Endothelial cell of umbilical vein (primary cell): ENCODE measurements around the gene STOML3. TPM values are rescaled to one million over a fixed set of nuclear protein-coding genes. Genes with fewer than 3 reads are reported as not detected.

Source experiments
- BruUV-seq: library from RNA; stranded (reverse); fragments of 400-500 nt; replicated peaks from 2 replicates; lab custom pipeline; 2021; lab: Mats Ljungman, UMichigan
- CTCF ChIA-PET: fragments of 300-600, 350-600 bp; sonication (Branson Sonifier 250); formaldehyde crosslinking; loops from one replicate; lab custom pipeline; 2021; ENCODE audit warnings: antibody characterized with exemption, inconsistent platforms; lab: Charles Lee
- POLR2A ChIA-PET: fragments of 300-600, 350-600 bp; sonication (Branson Sonifier 250); formaldehyde crosslinking; loops from one replicate; lab custom pipeline; 2021; ENCODE audit warnings: antibody characterized with exemption, inconsistent platforms; lab: Charles Lee
- DNase-seq: peaks from one replicate; pipeline ENCODE4 v3.0.0-alpha.2; 2011; ENCODE audit warnings: low read depth, low spot score
- FAIRE-seq: peaks from 2 replicates; lab custom pipeline; 2011; peaks lifted over from hg19 to GRCh38; lab: Jason Lieb, UNC
- H2AFZ ChIP-seq: 2 replicates; pipeline ENCODE4 v1.6.0; 2012; ENCODE audit warnings: low read depth, low read length, control low read depth, inconsistent platforms
- H3K27ac ChIP-seq: 2 replicates; pipeline ENCODE4 v1.5.1; 2011; ENCODE audit warnings: low read depth, mild to moderate bottlenecking, control low read depth, low read length, moderate library complexity; ENCODE audit not compliant: insufficient read depth
- H3K27me3 ChIP-seq, 2 experiments: 2 replicates each; pipeline versions ENCODE4 v1.6.0 to v1.6.1; 2011; ENCODE audit warnings: low read length in 2 of 2, mixed read lengths in 1 of 2; ENCODE audit not compliant: control insufficient read depth in 2 of 2, insufficient read depth in 2 of 2
- H3K36me3 ChIP-seq, 2 experiments: 2 replicates in 1 of 2; 3 replicates in 1 of 2; pipeline ENCODE4 v1.5.1; 2011; ENCODE audit warnings: low read length in 2 of 2, mild to moderate bottlenecking in 1 of 2, moderate library complexity in 1 of 2; ENCODE audit not compliant: control insufficient read depth in 2 of 2, insufficient read depth in 2 of 2; ENCODE audit errors: extremely low read depth in 1 of 2
- H3K4me1 ChIP-seq: 3 replicates; pipeline ENCODE4 v1.5.1; 2011; ENCODE audit warnings: mild to moderate bottlenecking, low read length; ENCODE audit not compliant: control insufficient read depth, insufficient read depth; ENCODE audit errors: extremely low read depth
- H3K4me2 ChIP-seq: 2 replicates; pipeline ENCODE4 v1.6.1; 2011; ENCODE audit warnings: low read length, control low read depth, mixed read lengths; ENCODE audit not compliant: insufficient read depth
- H3K4me3 ChIP-seq, 3 experiments: fragments of 200-600 bp in 1 of 3; sonication (generic), shearing (Covaris generic) in 1 of 3; replicated peaks in 1 of 3; 2 replicates each; pipeline ENCODE4 v1.5.1; 2011 to 2016; ENCODE audit warnings: control low read depth in 3 of 3, low read length in 3 of 3, mild to moderate bottlenecking in 2 of 3, inconsistent platforms in 1 of 3, low read depth in 1 of 3, moderate library complexity in 1 of 3; ENCODE audit not compliant: insufficient read depth in 1 of 3
- H3K79me2 ChIP-seq: 2 replicates; pipeline ENCODE4 v1.6.0; 2012; ENCODE audit warnings: low read length, inconsistent platforms; ENCODE audit not compliant: control insufficient read depth, insufficient read depth
- H3K9ac ChIP-seq: replicated peaks from 2 replicates; pipeline ENCODE3; 2011; ENCODE audit warnings: low read length, control low read depth; ENCODE audit not compliant: insufficient read depth; ENCODE audit errors: extremely low read depth
- H3K9me1 ChIP-seq: replicated peaks from 3 replicates; pipeline ENCODE4 v1.6.0; 2011; ENCODE audit warnings: mild to moderate bottlenecking, low read length; ENCODE audit not compliant: control insufficient read depth, insufficient read depth; ENCODE audit errors: extremely low read depth
- H3K9me3 ChIP-seq: replicated peaks from 2 replicates; pipeline ENCODE4 v1.5.1; 2012; ENCODE audit warnings: low read length, inconsistent platforms; ENCODE audit not compliant: control insufficient read depth, insufficient read depth
- H4K20me1 ChIP-seq: replicated peaks from 2 replicates; pipeline ENCODE3; 2011; ENCODE audit warnings: mild to moderate bottlenecking, low read length; ENCODE audit not compliant: control insufficient read depth, insufficient read depth; ENCODE audit errors: extremely low read depth
- EZH2 ChIP-seq: IDR thresholded peaks from 2 replicates; pipeline ENCODE4 v1.6.1; 2012; ENCODE audit warnings: borderline replicate concordance, low read depth, mild to moderate bottlenecking, moderate library complexity, low read length, inconsistent platforms; ENCODE audit not compliant: severe bottlenecking
- FOS ChIP-seq: IDR thresholded peaks from 2 replicates; pipeline ENCODE4 v1.6.1; 2011; ENCODE audit warnings: mild to moderate bottlenecking, low read length, moderate library complexity, borderline replicate concordance; ENCODE audit not compliant: insufficient read depth
- GATA2 ChIP-seq: IDR thresholded peaks from 2 replicates; pipeline ENCODE4 v1.7.0; 2011; ENCODE audit warnings: low read depth, mild to moderate bottlenecking, moderate library complexity, mixed read lengths, low read length; ENCODE audit not compliant: insufficient read length, insufficient read depth
- JUN ChIP-seq: IDR thresholded peaks from 2 replicates; pipeline ENCODE4 v1.6.1; 2011; ENCODE audit warnings: borderline replicate concordance, low read depth; ENCODE audit not compliant: insufficient read length, insufficient read depth
- POLR2AphosphoS5 ChIP-seq: IDR thresholded peaks from 2 replicates; pipeline ENCODE4 v1.6.1; 2012; ENCODE audit warnings: low read depth, mild to moderate bottlenecking, control low read depth, low read length, moderate library complexity; ENCODE audit not compliant: insufficient read depth
- dilution Hi-C: fragments of 300-500 bp; cut with MboI; formaldehyde crosslinking; loops from one replicate; pipeline ENCODE4 v1.15.0; 2019; ENCODE audit warnings: low sequenced_read_pairs; ENCODE audit not compliant: extremely low pct_ligation_motif_present
- intact Hi-C: fragments of 100-400 bp; cut with micrococcal nuclease; formaldehyde crosslinking; loops from one replicate; pipeline ENCODE4 v1.10.0; 2022
- polyA plus RNA-seq, 4 experiments: library from polyadenylated mRNA; depleted of rRNA in 3 of 4; stranded (reverse) in 3 of 4; unstranded in 1 of 4; fragments of >200 nt; gene quantifications; 2 replicates each; pipeline versions ENCODE4 v1.2.1 to v1.2.3, GENCODE V29; 2011 to 2012; ENCODE audit warnings: missing spikeins in 1 of 4
- total RNA-seq: library from RNA; stranded (reverse); gene quantifications from 2 replicates; pipeline ENCODE4 v1.2.3, GENCODE V29; 2021
- TF ChIP-seq, protein P1 (sequence below), 2 donors: IDR thresholded peaks; 1 replicate in 1 of 2; 2 replicates in 1 of 2; pipeline ENCODE4 v1.5.1; 2011; ENCODE audit warnings: low read length in 2 of 2, mild to moderate bottlenecking in 2 of 2, moderate library complexity in 2 of 2, control low read depth in 1 of 2, inconsistent platforms in 1 of 2, low read depth in 1 of 2; ENCODE audit not compliant: insufficient read depth in 1 of 2; ENCODE audit errors: extremely low read depth in 1 of 2

Gene STOML3
- total and polyA plus RNA-seq, 2 donors (not counting 3 experiments of a cell fraction or from before 2014, with no cell fraction given), result not detected

DNA sequence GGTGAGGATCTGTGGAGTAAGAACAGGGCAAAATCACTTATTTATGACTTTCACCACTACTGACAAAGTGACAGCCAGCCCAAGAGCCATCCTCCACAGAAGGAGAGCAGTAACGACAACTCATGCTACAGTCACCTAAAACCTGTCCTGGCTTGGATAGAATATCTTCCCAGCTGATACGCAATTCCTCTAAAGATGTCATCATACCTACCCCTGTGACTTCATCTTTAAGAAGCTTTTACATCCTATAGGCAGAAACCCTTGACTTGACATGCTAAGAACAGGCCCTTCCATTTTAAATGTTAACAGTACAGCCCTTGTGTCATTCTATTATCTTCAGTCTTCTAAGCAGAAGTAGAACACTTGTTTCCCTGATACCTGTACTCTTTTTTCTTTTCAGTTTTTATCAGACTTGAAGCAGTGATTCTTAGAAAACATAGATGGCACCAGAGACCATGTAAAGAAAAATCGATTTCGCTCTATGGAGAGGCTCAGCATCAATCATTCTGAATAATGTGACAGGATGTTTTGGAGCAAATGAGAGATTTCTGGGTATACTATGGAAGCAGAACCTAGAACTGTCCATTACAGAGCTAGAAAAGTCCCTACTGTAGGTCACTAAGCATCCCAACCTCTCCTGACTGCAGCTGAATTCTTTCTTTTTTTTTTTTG, 20.1 kb downstream of the STOML3 start:
- Histone ChIP-seq H3K4me3 (no peak overlapping the region), H3K27me3 (peaks cover 4 to 5% of the 10 kb centered on the region in 2 experiments), H2AFZ (no peak overlapping the region), H3K4me1 (no peaks in the 10 kb centered on the region), H3K36me3 (no peaks in the 10 kb centered on the region), H3K27ac (no peak overlapping the region), H4K20me1 (no peaks in the 10 kb centered on the region), H3K9me1 (no peaks in the 10 kb centered on the region), H3K79me2 (no peaks in the 10 kb centered on the region), H3K4me2 (no peak overlapping the region), H3K9ac (no peak overlapping the region), H3K9me3 (no peaks in the 10 kb centered on the region)
- FAIRE-seq (no peak), DNase-seq (no peak)
- no TSS peak for BruUV-seq
- no peak for TF ChIP-seq FOS
- no peak for TF ChIP-seq EZH2
- no peak for TF ChIP-seq POLR2AphosphoS5
- TF ChIP-seq JUN, result no peak
- TF ChIP-seq, protein P1, sequence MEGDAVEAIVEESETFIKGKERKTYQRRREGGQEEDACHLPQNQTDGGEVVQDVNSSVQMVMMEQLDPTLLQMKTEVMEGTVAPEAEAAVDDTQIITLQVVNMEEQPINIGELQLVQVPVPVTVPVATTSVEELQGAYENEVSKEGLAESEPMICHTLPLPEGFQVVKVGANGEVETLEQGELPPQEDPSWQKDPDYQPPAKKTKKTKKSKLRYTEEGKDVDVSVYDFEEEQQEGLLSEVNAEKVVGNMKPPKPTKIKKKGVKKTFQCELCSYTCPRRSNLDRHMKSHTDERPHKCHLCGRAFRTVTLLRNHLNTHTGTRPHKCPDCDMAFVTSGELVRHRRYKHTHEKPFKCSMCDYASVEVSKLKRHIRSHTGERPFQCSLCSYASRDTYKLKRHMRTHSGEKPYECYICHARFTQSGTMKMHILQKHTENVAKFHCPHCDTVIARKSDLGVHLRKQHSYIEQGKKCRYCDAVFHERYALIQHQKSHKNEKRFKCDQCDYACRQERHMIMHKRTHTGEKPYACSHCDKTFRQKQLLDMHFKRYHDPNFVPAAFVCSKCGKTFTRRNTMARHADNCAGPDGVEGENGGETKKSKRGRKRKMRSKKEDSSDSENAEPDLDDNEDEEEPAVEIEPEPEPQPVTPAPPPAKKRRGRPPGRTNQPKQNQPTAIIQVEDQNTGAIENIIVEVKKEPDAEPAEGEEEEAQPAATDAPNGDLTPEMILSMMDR (IDR thresholded peaks at IDR 0.05; ENCODE audit: extremely low read depth in 1 of 2, insufficient read depth in 1 of 2, low read depth in 1 of 2, low read length in 2 of 2), result no peak
- TF ChIP-seq GATA2, result no peak
- dilution Hi-C loops, result no loop called here
- CTCF ChIA-PET, result interaction anchor here (0.8 kb wide), 1 partner anchor 646 kb away, joined by 3 read pairs; no protein-coding TSS in a partner anchor
- POLR2A ChIA-PET, result no interaction called here
- intact Hi-C loops, result no loop called here
